ENCODE data around the gene REL. TPM values are rescaled to one million over a fixed set of nuclear protein-coding genes. Genes with fewer than 3 reads are reported as not detected.

Gene REL
- total RNA-seq, 1 donor from 2014 or later = 24.5 TPM

DNA sequence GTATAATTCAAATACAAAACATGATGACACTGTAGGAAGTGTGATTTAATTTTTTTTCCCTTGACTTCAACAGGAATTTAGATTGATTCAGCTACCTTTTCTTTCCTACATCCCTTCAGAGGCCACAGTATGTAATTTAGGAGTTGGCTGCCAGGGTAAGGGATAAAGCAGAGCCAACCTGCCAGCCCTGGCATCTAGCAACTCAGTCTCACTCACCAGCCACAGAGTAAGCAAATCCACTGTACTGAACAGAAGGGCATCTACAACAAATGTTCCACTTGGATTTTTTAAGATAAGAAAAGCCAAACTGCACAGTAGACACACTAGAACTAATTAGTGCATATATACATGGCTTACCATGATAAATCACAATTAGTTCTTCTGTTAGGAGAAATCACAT, 81.8 kb downstream of the REL start:
- no peak for DNase-seq (ENCODE audit: low spot score)

GRCh38 chr2:60964651-60965498, 83.5 kb downstream of the REL start:
- no peak for DNase-seq (ENCODE audit: low spot score)

- DNase-seq (ENCODE audit: low spot score) = no peak
These were observed 84.1 kb downstream of the REL start for GRCh38 chr2:60965499-60965785.

DNA sequence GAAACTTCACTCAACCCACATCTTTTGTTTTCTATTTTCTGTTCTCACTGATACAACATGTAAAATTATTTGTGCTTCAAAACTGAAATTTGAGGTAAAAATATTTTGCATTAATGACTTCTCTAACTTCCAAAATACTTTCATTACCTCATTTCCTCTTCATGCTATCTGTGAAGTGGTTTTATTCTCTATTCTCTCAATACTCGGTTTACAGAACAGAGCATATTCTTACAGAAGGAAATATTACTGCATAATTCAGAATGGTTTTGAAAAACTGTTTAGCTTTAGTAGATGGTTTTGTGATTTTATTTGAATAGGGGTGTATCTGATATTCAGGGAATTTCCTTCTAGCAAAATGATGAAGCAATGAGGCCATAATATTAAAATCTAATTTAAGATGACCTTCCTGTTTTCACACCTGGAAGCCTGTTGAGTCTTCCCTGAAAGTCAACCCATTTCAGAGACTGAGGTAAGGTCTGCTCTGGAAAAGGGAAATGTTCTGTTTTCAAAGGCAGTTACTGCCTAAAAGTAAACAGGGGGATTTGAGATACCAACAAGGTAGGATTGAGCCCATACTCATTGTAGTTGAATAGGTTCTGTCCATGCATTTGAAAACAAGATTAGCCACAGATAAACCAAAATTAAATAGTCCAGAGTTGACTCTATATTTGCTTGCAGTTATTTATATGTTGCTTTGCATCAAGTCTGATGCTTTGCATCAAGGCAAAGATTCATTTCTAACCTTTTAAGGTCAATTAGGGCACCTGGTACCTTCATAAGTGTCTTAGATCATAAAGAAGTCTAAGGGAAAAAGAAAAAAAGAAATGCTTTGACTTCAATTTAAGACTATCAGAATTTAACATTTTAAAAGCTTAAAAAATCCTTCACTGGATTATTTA, 85.4 kb downstream of the REL start:
- no peak for DNase-seq (ENCODE audit: low spot score)

- DNase-seq (ENCODE audit: low spot score) = no peak
These were observed 91.7 kb downstream of the REL start for GRCh38 chr2:60972889-60973656.

DNA sequence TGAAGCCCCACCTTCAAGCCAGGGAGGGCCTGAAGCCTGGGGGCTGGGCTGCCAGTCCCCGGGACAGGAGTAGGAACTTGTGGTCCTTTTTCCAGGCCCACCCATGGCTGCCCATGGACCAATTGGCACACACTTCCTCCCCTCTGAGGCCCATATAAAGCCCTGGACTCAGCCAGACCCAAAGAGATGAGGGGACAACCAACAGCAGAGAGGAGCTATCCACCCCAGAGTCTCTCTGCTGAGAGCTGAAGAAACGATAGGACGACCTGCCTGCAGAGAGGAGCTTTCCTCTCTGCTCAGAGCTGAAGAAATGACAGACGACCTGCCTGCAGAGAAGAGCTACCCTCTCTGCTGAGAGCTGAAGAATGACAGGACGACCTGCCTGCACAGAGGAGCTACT, 92.3 kb downstream of the REL start:
- DNase-seq (ENCODE audit: low spot score) = no peak

- DNase-seq (ENCODE audit: low spot score) = no peak
These were observed 93.3 kb downstream of the REL start for GRCh38 chr2:60974652-60975051.

Other genes starting within 250 kb of the REL start
- 10.7 TPM for gene PAPOLG, start 125.3 kb upstream of the REL start, total RNA-seq
- 14.4 TPM for gene PEX13, start 136.1 kb downstream of the REL start, total RNA-seq
- 2.8 TPM for gene PUS10, start 136.7 kb downstream of the REL start, total RNA-seq
- gene SANBR, start 184.3 kb downstream of the REL start, total RNA-seq = 9.0 TPM

All from mesenteric fat pad (tissue), 1 donor.